HepG2 (cell line): ENCODE results near the gene CBLB. TPM values are rescaled to one million over a fixed set of nuclear protein-coding genes. Genes with fewer than 3 reads are reported as not detected.

Source experiments
- ARNTL ChIP-seq: sonication (generic); formaldehyde crosslinking; IDR thresholded peaks from 2 replicates; pipeline ENCODE4 v1.4.0; 2020; ENCODE audit warnings: mild to moderate bottlenecking, missing genetic modification reagents
- FOXP1 ChIP-seq, 2 experiments: fragments of 450-650 bp in 1 of 2; IDR thresholded peaks; 2 replicates each; pipeline ENCODE4 v1.6.1; 2017 to 2018; ENCODE audit warnings: antibody characterized with exemption in 1 of 2
- HINFP ChIP-seq: sonication (generic); formaldehyde crosslinking; IDR thresholded peaks from 2 replicates; pipeline ENCODE4 v1.4.0; 2020; ENCODE audit warnings: low read depth, mild to moderate bottlenecking, missing genetic modification reagents
- NONO ChIP-seq, 2 experiments: fragments of 450-650 bp in 1 of 2; sonication (generic) in 1 of 2; formaldehyde crosslinking in 1 of 2; IDR thresholded peaks in 1 of 2; conservative IDR thresholded peaks in 1 of 2; 2 replicates each; pipeline versions ENCODE4 v1.6.1 to v1.8.0; 2017 to 2022; ENCODE audit warnings: mild to moderate bottlenecking in 1 of 2, missing genetic modification reagents in 1 of 2, moderate library complexity in 1 of 2
- SKIL ChIP-seq: sonication (generic); formaldehyde crosslinking; IDR thresholded peaks from 2 replicates; pipeline ENCODE4 v1.8.0; 2022; ENCODE audit warnings: missing genetic modification reagents, mild to moderate bottlenecking, moderate library complexity, borderline replicate concordance
- SMAD3 ChIP-seq: sonication (generic); formaldehyde crosslinking; IDR thresholded peaks from 2 replicates; pipeline ENCODE4 v1.4.0; 2020; ENCODE audit warnings: missing genetic modification reagents
- SOX13 ChIP-seq, 3 experiments: fragments of 450-650 bp in 1 of 3; sonication (generic) in 1 of 3; formaldehyde crosslinking in 1 of 3; IDR thresholded peaks in 2 of 3; conservative IDR thresholded peaks in 1 of 3; 2 replicates each; pipeline versions ENCODE4 v1.5.0 to v1.6.1; 2016 to 2020; ENCODE audit warnings: antibody characterized with exemption in 1 of 3, mild to moderate bottlenecking in 1 of 3, missing compliant biosample characterization in 1 of 3, missing genetic modification reagents in 1 of 3, moderate library complexity in 1 of 3
- SOX5 ChIP-seq: IDR thresholded peaks from 2 replicates; pipeline ENCODE4 v1.6.1; 2016; ENCODE audit warnings: borderline replicate concordance
- THYN1 ChIP-seq: sonication (generic); formaldehyde crosslinking; IDR thresholded peaks from 2 replicates; pipeline ENCODE4 v1.8.1; 2023; ENCODE audit warnings: low read depth, mild to moderate bottlenecking, moderate library complexity, missing genetic modification reagents, borderline replicate concordance
- ZKSCAN8 ChIP-seq: IDR thresholded peaks from 2 replicates; pipeline ENCODE4 v1.6.1; 2016; ENCODE audit warnings: borderline replicate concordance, missing genetic modification reagents, missing compliant biosample characterization
- ZNF710 ChIP-seq: sonication (generic); formaldehyde crosslinking; IDR thresholded peaks from 2 replicates; pipeline ENCODE4 v1.5.0; 2020; ENCODE audit warnings: mild to moderate bottlenecking, missing genetic modification reagents, borderline replicate concordance
- polyA plus RNA-seq, 8 experiments: library from polyadenylated mRNA; depleted of rRNA in 3 of 8; stranded (reverse) in 7 of 8; unstranded in 1 of 8; fragments of >200 nt; fragmentation: Illumina TruSeq in 4 of 8; extraction: Trizol in 4 of 8; gene quantifications; 2 replicates each; pipeline versions ENCODE4 v1.2.1 to v1.2.3, GENCODE V29; 2011 to 2016; ENCODE audit warnings: low read depth in 4 of 8, missing spikeins in 1 of 8, mixed read lengths in 1 of 8; ENCODE audit not compliant: insufficient read depth in 1 of 8
- total RNA-seq, 5 experiments: library from RNA; depleted of rRNA; stranded (reverse); fragments of >200 nt; fragmentation: Illumina TruSeq; extraction: Trizol; gene quantifications; 2 replicates each; pipeline ENCODE4 v1.2.3, GENCODE V29; 2016; ENCODE audit warnings: low read depth in 1 of 5

CBLB gene
- total and polyA plus RNA-seq, 2 of the 13 experiments (the other 11 are each of a cell fraction or from before 2014, with no cell fraction given): 9.8 to 16.4 TPM

- TF ChIP-seq HINFP (CRISPR knock-in tag): no peak
- no peak for TF ChIP-seq ARNTL (CRISPR knock-in tag)
- no peak for TF ChIP-seq ZKSCAN8 (CRISPR knock-in tag)
- TF ChIP-seq FOXP1 (IDR thresholded peaks at IDR 0.05): no peak
- 0 out of 2 replicates have a peak, but pooled peaks have one; percentile 28 for TF ChIP-seq FOXP1 (CRISPR knock-in tag; IDR thresholded peaks at IDR 0.05)
- peak; percentile 37; the same call in 1 of the 2 replicates for TF ChIP-seq SOX5
- TF ChIP-seq THYN1: no peak
- TF ChIP-seq ZNF710 (CRISPR knock-in tag): no peak
- TF ChIP-seq SKIL (CRISPR knock-in tag): no peak
- no peak for TF ChIP-seq NONO (IDR thresholded peaks at IDR 0.05)
- no peak for TF ChIP-seq NONO (CRISPR knock-in tag; conservative IDR thresholded peaks at IDR 0.05)
- TF ChIP-seq SOX13 (IDR thresholded peaks at IDR 0.05): no peak
- peak in 1 of 2 experiments; percentile 41; a peak in 1 of 4 replicates for TF ChIP-seq SOX13 (CRISPR knock-in tag; conservative IDR thresholded peaks at IDR 0.05 in 1 of 2, IDR thresholded peaks at IDR 0.05 in 1 of 2)
- TF ChIP-seq SMAD3 (CRISPR knock-in tag): no peak
- TF ChIP-seq, all 625 proteins: peak for 8
Observed at GRCh38 chr3:105688821-105689220, 180.0 kb downstream of the CBLB start (continued).
